ENCODE data around the gene PIGP. TPM values are rescaled to one million over a fixed set of nuclear protein-coding genes. Genes with fewer than 3 reads are reported as not detected.

PIGP gene
- total and polyA plus RNA-seq, 5 donors, result 34.5 to 50.8 (median 41.2) TPM

DNA sequence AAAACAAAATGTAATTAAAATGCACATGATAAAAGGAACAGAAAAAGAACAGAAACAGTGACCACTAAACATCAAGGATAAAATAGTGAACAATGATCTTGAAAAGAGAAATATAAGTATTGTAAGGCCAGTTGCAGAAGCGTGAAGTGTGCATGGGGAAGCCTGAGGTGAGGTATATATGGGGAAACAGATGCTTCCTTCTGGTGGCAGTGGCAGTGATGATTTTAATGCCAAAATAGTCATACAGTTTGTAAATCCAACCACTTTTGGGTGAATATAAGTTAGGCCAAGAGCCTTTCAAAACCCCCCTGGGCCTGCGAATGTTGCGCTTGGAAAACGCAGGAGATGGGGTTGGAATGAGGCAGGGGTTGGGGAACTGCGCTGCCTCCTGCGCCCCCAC, 27.4 kb upstream of the PIGP start:
- Histone ChIP-seq H3K4me1 (ENCODE audit: control insufficient read depth, insufficient read depth, low read length) (no peaks in the 10 kb centered on the region), H3K9me3 (ENCODE audit: control insufficient read depth, low read length) (no peaks in the 10 kb centered on the region), H3K4me3 (ENCODE audit: low read length) (no peak overlapping the region), H3K27ac (ENCODE audit: low read length) (no peak overlapping the region), H3K27me3 (ENCODE audit: control insufficient read depth, insufficient read depth) (no peaks in the 10 kb centered on the region)
- ATAC-seq, result no peak
- WGBS, result 96% methylated on average over 6 of the region's 6 CpGs
- DNase-seq, result no peak
- intact Hi-C loops (cut with DNase I), result no loop called here

GRCh38 chr21:37098751-37099150, 25.9 kb upstream of the PIGP start:
- 75% methylated on average over 2 of the region's 2 CpGs for WGBS
- H3K4me3 ChIP-seq (ENCODE audit: low read length), result no peak overlapping the region
- no peaks in the 10 kb centered on the region for H3K9me3 ChIP-seq (ENCODE audit: control insufficient read depth, low read length)
- DNase-seq (no peak), ATAC-seq (no peak)
- intact Hi-C loops (cut with DNase I), result no loop called here
- H3K4me1 ChIP-seq (ENCODE audit: control insufficient read depth, insufficient read depth, low read length), result no peaks in the 10 kb centered on the region
- H3K27ac ChIP-seq (ENCODE audit: low read length), result no peak overlapping the region
- no peaks in the 10 kb centered on the region for H3K27me3 ChIP-seq (ENCODE audit: control insufficient read depth, insufficient read depth)

DNA sequence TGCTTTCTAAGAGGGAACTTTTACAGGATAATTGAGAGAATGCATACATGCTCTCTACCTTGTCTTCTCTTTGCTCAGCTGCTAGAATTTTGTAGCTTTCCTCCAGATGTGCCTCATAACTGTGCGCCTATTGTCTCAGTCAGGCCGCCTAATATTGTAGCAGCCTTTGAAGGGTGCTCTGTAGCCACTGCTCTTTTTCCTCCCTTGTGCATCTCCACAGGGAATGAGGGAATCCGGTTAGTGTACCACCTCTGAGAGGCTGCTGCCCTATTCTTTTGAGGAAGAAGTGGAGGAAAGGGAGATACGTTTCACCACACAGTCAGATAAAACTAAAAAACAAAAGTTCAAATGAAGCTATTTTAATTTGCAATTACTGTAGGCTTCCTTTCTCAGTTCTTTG, 22.9 kb upstream of the PIGP start:
- intact Hi-C loops (cut with DNase I), result no loop called here
- Histone ChIP-seq H3K27ac (ENCODE audit: low read length) (no peak overlapping the region), H3K4me1 (ENCODE audit: control insufficient read depth, insufficient read depth, low read length) (no peaks in the 10 kb centered on the region), H3K9me3 (ENCODE audit: control insufficient read depth, low read length) (no peaks in the 10 kb centered on the region), H3K4me3 (ENCODE audit: low read length) (no peak overlapping the region), H3K27me3 (ENCODE audit: control insufficient read depth, insufficient read depth) (no peaks in the 10 kb centered on the region)
- no peak for DNase-seq
- no peak for ATAC-seq
- WGBS, result 91% methylated on average over 4 of the region's 4 CpGs

DNA sequence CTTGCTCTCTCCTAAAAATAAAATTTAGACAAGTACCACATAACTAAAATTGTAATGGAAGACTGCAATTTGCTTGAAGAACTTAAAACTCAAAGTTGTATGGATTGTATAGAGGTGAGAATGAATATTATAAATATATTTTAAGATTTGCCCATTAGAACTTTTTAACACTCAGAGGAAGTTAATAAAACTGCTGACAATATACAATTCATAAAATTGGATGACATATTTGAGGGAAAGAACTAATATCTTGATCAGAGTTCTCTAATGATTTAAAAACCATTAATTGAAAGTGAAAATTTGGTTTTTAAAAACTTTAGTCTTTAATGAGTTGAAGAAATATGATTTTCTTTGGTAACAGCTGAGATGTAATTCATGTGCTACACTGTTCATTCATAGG, 21.1 kb upstream of the PIGP start:
- ATAC-seq, result no peak
- Histone ChIP-seq H3K27me3 (ENCODE audit: control insufficient read depth, insufficient read depth) (no peaks in the 10 kb centered on the region), H3K27ac (ENCODE audit: low read length) (no peak overlapping the region), H3K9me3 (ENCODE audit: control insufficient read depth, low read length) (no peaks in the 10 kb centered on the region), H3K4me1 (ENCODE audit: control insufficient read depth, insufficient read depth, low read length) (no peaks in the 10 kb centered on the region), H3K4me3 (ENCODE audit: low read length) (no peak overlapping the region)
- intact Hi-C loops (cut with DNase I), result no loop called here
- no peak for DNase-seq

- Histone ChIP-seq H3K4me1 (ENCODE audit: control insufficient read depth, insufficient read depth, low read length) (peaks cover under 1% of the 10 kb centered on the region), H3K9me3 (ENCODE audit: control insufficient read depth, low read length) (no peaks in the 10 kb centered on the region), H3K27ac (ENCODE audit: low read length) (no peak overlapping the region), H3K4me3 (ENCODE audit: low read length) (no peak overlapping the region), H3K27me3 (ENCODE audit: control insufficient read depth, insufficient read depth) (no peaks in the 10 kb centered on the region)
- no peak for ATAC-seq
- 68% methylated on average over 5 of the region's 5 CpGs for WGBS
- DNase-seq, result no peak
- intact Hi-C loops (cut with DNase I), result no loop called here
Observed at GRCh38 chr21:37088186-37088735, 15.4 kb upstream of the PIGP start.

- WGBS, result 51% methylated on average over 5 of the region's 5 CpGs
- peak; percentile 44 to 66 for ATAC-seq
- intact Hi-C loops (cut with DNase I), result no loop called here
- no peak overlapping the region for H3K4me3 ChIP-seq (ENCODE audit: low read length)
- no peaks in the 10 kb centered on the region for H3K27me3 ChIP-seq (ENCODE audit: control insufficient read depth, insufficient read depth)
- DNase-seq, result no peak
- H3K27ac ChIP-seq (ENCODE audit: low read length), result no peak overlapping the region
- H3K4me1 ChIP-seq (ENCODE audit: control insufficient read depth, insufficient read depth, low read length), result peaks cover 5% of the 10 kb centered on the region
- no peaks in the 10 kb centered on the region for H3K9me3 ChIP-seq (ENCODE audit: control insufficient read depth, low read length)
Observed at GRCh38 chr21:37087188-37087587, 14.3 kb upstream of the PIGP start.

GRCh38 chr21:37085726-37086125, 12.9 kb upstream of the PIGP start:
- 69% methylated on average over 3 of the region's 3 CpGs for WGBS
- intact Hi-C loops (cut with DNase I), result no loop called here
- no peak for DNase-seq
- ATAC-seq, result no peak
- H3K9me3 ChIP-seq (ENCODE audit: control insufficient read depth, low read length), result no peaks in the 10 kb centered on the region
- no peak overlapping the region for H3K4me3 ChIP-seq (ENCODE audit: low read length)
- H3K27me3 ChIP-seq (ENCODE audit: control insufficient read depth, insufficient read depth), result no peaks in the 10 kb centered on the region
- H3K27ac ChIP-seq (ENCODE audit: low read length), result no peak overlapping the region
- peaks cover 5% of the 10 kb centered on the region for H3K4me1 ChIP-seq (ENCODE audit: control insufficient read depth, insufficient read depth, low read length)

- H3K9me3 ChIP-seq (ENCODE audit: control insufficient read depth, low read length), result no peaks in the 10 kb centered on the region
- DNase-seq, result no peak
- H3K27me3 ChIP-seq (ENCODE audit: control insufficient read depth, insufficient read depth), result no peaks in the 10 kb centered on the region
- no peak overlapping the region for H3K4me3 ChIP-seq (ENCODE audit: low read length)
- H3K27ac ChIP-seq (ENCODE audit: low read length), result no peak overlapping the region
- peaks cover 5% of the 10 kb centered on the region for H3K4me1 ChIP-seq (ENCODE audit: control insufficient read depth, insufficient read depth, low read length)
- no peak for ATAC-seq
- intact Hi-C loops (cut with DNase I), result no loop called here
Observed at GRCh38 chr21:37082856-37083528, 10.1 kb upstream of the PIGP start.

DNA sequence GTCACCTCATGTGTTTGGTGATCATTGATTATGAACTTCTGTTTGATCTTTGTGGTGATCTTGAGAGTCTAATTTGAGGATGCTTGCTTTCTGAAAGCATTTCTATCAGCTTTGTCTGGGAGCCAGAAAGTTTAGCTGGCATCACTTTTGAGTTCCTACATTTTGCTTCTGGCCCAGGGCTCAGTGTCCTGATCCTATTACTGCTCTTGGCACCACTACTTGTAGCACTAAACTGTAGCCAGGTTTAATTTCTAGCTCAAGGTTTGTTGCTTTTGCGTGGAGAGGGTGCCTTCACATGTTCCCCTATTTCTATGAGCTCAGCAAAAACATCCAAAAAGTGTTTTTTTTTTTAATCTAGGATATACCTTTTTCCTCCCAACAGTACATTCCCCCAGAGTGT, 9.5 kb upstream of the PIGP start:
- no peak overlapping the region for H3K27ac ChIP-seq (ENCODE audit: low read length)
- DNase-seq (no peak), ATAC-seq (no peak)
- H3K27me3 ChIP-seq (ENCODE audit: control insufficient read depth, insufficient read depth), result no peaks in the 10 kb centered on the region
- 75% methylated on average over 1 of the region's 1 CpG for WGBS
- H3K4me3 ChIP-seq (ENCODE audit: low read length), result no peak overlapping the region
- intact Hi-C loops (cut with DNase I), result no loop called here
- no peaks in the 10 kb centered on the region for H3K9me3 ChIP-seq (ENCODE audit: control insufficient read depth, low read length)
- H3K4me1 ChIP-seq (ENCODE audit: control insufficient read depth, insufficient read depth, low read length), result peaks cover 5% of the 10 kb centered on the region

GRCh38 chr21:37079211-37079824, 6.4 kb upstream of the PIGP start:
- H3K4me3 ChIP-seq (ENCODE audit: low read length), result no peak overlapping the region
- H3K9me3 ChIP-seq (ENCODE audit: control insufficient read depth, low read length), result no peaks in the 10 kb centered on the region
- H3K27me3 ChIP-seq (ENCODE audit: control insufficient read depth, insufficient read depth), result no peaks in the 10 kb centered on the region
- no peak overlapping the region for H3K27ac ChIP-seq (ENCODE audit: low read length)
- 64% methylated on average over 6 of the region's 6 CpGs for WGBS
- no peak for ATAC-seq
- intact Hi-C loops (cut with DNase I), result no loop called here
- peaks cover 5% of the 10 kb centered on the region for H3K4me1 ChIP-seq (ENCODE audit: control insufficient read depth, insufficient read depth, low read length)
- DNase-seq, result no peak

DNA sequence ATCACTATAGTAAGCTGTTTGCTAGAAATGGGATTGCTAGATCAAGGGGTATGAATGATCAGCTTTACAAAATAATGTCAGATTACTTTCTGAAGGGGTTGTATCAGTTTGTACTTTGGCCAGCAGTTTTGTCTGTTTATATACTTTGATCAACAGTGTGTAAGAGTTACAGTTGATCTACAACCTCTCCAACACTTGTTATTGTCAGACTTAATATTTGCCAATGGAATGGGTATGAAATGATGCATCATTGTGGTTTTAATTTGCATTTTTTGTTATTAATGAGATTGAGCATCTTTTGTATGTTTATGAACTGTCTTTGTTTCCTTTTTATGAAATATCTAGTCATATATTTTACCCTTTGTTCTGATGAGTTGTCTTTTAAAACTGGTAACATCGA, 4.5 kb upstream of the PIGP start:
- Histone ChIP-seq H3K4me1 (ENCODE audit: control insufficient read depth, insufficient read depth, low read length) (peaks cover 2% of the 10 kb centered on the region), H3K27ac (ENCODE audit: low read length) (no peak overlapping the region), H3K9me3 (ENCODE audit: control insufficient read depth, low read length) (no peaks in the 10 kb centered on the region), H3K27me3 (ENCODE audit: control insufficient read depth, insufficient read depth) (no peaks in the 10 kb centered on the region), H3K4me3 (ENCODE audit: low read length) (no peak overlapping the region)
- WGBS, result 97% methylated on average over 1 of the region's 1 CpG
- intact Hi-C loops (cut with DNase I), result no loop called here
- ATAC-seq, result no peak
- DNase-seq, result no peak

All from right cardiac atrium (tissue), 5 donors.